GM13976 (cell line): ENCODE results near the gene RNF222.

Experiments
- DNase-seq: peaks from one replicate; pipeline ENCODE4 v3.0.0; 2012; ENCODE audit warnings: low spot score
- in situ Hi-C: fragments of 300-500 bp; cut with MboI; formaldehyde crosslinking; loops from one replicate; pipeline ENCODE4 v1.12.0; 2022; ENCODE audit warnings: low sequenced_read_pairs, mixed read lengths, inconsistent platforms; ENCODE audit not compliant: unreplicated experiment
- TF ChIP-seq, protein P1 (sequence below): IDR thresholded peaks from 2 replicates; pipeline ENCODE4 v1.5.1; 2012; ENCODE audit warnings: borderline replicate concordance, mild to moderate bottlenecking; ENCODE audit not compliant: insufficient read depth; ENCODE audit errors: extremely low read depth, missing control alignments, control extremely low read depth

RNF222 gene

DNA sequence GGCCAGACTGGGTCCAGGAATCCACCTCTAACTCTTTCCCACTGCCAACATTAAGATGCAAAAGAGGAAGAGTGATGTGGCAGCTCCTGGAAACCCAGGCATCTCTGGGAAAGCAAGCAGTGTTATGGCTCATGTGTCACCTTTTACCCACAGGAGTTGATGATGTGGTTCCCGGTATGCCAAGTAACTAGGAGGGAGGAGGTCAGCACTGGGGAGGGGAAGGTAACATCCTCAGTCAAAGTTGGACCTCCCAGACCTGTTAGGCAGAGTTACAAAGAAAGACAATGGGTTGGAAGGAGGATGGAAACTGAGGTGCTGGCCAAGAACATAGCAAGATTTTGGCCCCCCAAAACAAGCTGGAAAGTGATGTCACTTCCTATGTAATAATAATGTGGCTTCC, 32.5 kb downstream of the RNF222 start:
- in situ Hi-C loops, result no loop called here
- TF ChIP-seq, protein P1, sequence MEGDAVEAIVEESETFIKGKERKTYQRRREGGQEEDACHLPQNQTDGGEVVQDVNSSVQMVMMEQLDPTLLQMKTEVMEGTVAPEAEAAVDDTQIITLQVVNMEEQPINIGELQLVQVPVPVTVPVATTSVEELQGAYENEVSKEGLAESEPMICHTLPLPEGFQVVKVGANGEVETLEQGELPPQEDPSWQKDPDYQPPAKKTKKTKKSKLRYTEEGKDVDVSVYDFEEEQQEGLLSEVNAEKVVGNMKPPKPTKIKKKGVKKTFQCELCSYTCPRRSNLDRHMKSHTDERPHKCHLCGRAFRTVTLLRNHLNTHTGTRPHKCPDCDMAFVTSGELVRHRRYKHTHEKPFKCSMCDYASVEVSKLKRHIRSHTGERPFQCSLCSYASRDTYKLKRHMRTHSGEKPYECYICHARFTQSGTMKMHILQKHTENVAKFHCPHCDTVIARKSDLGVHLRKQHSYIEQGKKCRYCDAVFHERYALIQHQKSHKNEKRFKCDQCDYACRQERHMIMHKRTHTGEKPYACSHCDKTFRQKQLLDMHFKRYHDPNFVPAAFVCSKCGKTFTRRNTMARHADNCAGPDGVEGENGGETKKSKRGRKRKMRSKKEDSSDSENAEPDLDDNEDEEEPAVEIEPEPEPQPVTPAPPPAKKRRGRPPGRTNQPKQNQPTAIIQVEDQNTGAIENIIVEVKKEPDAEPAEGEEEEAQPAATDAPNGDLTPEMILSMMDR, result no peak
- no peak for DNase-seq

- no peak for DNase-seq
- TF ChIP-seq, protein P1, result no peak
- in situ Hi-C loops, result no loop called here
Measured at GRCh38 chr17:8362651-8363332, 34.8 kb downstream of the RNF222 start.

DNA sequence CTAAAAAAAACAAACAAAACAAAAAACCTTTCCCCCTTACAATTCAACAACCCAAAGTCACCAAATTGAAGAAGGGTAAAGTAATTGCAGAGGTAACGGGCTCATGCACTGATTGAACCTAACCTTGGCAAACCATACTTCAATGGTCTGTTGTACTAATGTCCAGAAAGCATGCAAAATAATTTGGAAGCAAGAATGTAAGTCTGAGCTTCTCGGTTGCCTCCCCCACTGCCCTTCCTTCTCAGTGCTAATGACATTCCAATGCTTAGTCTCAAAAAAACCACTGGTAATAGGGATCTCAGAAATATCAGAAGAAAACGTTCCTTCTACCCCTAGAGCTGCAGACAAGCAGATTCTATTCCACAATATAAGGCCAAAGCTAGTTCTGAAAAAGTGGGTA, 36.9 kb downstream of the RNF222 start:
- in situ Hi-C loops, result no loop called here

GRCh38 chr17:8360260-8360659, 37.4 kb downstream of the RNF222 start:
- in situ Hi-C loops, result no loop called here
- no peak for DNase-seq
- TF ChIP-seq, protein P1, result no peak

More for the DNA sequence above, 36.9 kb downstream of the RNF222 start:
- no peak for DNase-seq
- TF ChIP-seq, protein P1, result no peak

GRCh38 chr17:8359769-8360168, 37.9 kb downstream of the RNF222 start:
- no peak for DNase-seq
- TF ChIP-seq, protein P1, result no peak
- in situ Hi-C loops, result no loop called here

DNA sequence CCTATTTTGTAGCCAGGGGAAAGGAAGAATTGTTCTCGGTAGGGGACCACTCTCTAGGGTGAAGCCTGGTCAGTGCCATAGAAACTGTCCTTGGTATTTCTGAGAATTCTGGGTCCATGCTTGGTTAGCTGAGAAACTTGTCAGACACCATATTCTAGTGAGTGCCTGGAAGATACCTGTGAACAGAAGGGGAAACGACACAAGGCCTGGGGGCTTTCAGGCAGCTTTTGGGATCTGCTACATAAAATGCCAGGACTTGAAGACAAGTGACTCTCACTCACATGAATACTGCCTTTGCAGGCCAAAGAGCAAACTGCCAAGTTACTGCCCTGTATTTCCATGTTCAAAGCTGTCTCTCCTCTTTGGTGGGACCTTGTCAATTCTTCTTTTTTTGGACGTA, 39.7 kb downstream of the RNF222 start:
- DNase-seq, result no peak
- TF ChIP-seq, protein P1, result no peak
- in situ Hi-C loops, result no loop called here
